D721Med (cell line): Measurements from ENCODE around the gene WDR74.
A peak's percentile ranks its signal among the peaks of the same experiment; 100 is the strongest.

Experiments
- DNase-seq: peaks from one replicate; pipeline ENCODE4 v3.0.0; 2011; ENCODE audit warnings: low spot score; ENCODE audit not compliant: insufficient read length
- FAIRE-seq: peaks from 2 replicates; lab custom pipeline; 2011; peaks lifted over from hg19 to GRCh38; lab: Jason Lieb, UNC
- CTCF ChIP-seq: IDR thresholded peaks from 2 replicates; pipeline ENCODE4 v1.5.1; 2012; ENCODE audit warnings: mild to moderate bottlenecking, control low read depth; ENCODE audit not compliant: insufficient read depth; ENCODE audit errors: missing control alignments

The WDR74 gene

GRCh38 chr11:62786318-62787004, 52.9 kb downstream of the WDR74 start:
- DNase-seq, result peak; percentile 78
- TF ChIP-seq CTCF, result peak; percentile 83
- no peak for FAIRE-seq
